Heart right ventricle (tissue), 16 donors: ENCODE data around the gene RNF114. TPM values are rescaled to one million over a fixed set of nuclear protein-coding genes. Genes with fewer than 3 reads are reported as not detected.

Source experiments
- ATAC-seq, 8 donors: fragments of 200-7000 bp; cut with Tn5 transposase; one replicate each; pipeline ENCODE4 v1.9.1; 2020; ENCODE audit warnings: mild to moderate bottlenecking in 8 of 8, moderate library complexity in 8 of 8, moderate number of reproducible peaks in 1 of 8
- DNase-seq, 2 donors: peaks; one replicate each; pipeline ENCODE4 v3.0.0-alpha.2; 2020
- H3K27ac ChIP-seq, 10 donors: fragments of 200-600 bp; sonication (generic) in 2 of 10; one replicate each; pipeline versions ENCODE4 v1.5.0 to v1.8.0; 2020 to 2022; ENCODE audit warnings: mild to moderate bottlenecking in 3 of 10
- H3K27me3 ChIP-seq, 7 donors: fragments of 200-600 bp; one replicate each; pipeline ENCODE4 v1.8.0; 2021 to 2022; ENCODE audit warnings: mild to moderate bottlenecking in 2 of 7
- H3K36me3 ChIP-seq, 9 donors: fragments of 200-600 bp; sonication (generic) in 1 of 9; one replicate each; pipeline versions ENCODE4 v1.5.0 to v1.8.0; 2020 to 2022; ENCODE audit warnings: mild to moderate bottlenecking in 2 of 9
- H3K4me1 ChIP-seq, 9 donors: fragments of 200-600 bp; sonication (generic) in 1 of 9; one replicate each; pipeline versions ENCODE4 v1.5.0 to v1.8.0; 2020 to 2022; ENCODE audit warnings: mild to moderate bottlenecking in 4 of 9
- H3K4me3 ChIP-seq, 10 donors: fragments of 200-600 bp; sonication (generic) in 2 of 10; one replicate each; pipeline versions ENCODE4 v1.5.0 to v1.8.0; 2020 to 2022; ENCODE audit warnings: mild to moderate bottlenecking in 7 of 10, moderate library complexity in 2 of 10
- H3K9me3 ChIP-seq, 11 donors: fragments of 200-600 bp in 10 of 11; sonication (generic) in 2 of 11; one replicate each; pipeline versions ENCODE4 v1.5.0 to v1.8.0; 2013 to 2022; ENCODE audit warnings: mild to moderate bottlenecking in 2 of 11, control low read depth in 1 of 11, moderate library complexity in 1 of 11
- CTCF ChIP-seq, 9 donors: fragments of 200-600 bp; sonication (generic) in 2 of 9; IDR thresholded peaks; one replicate each; pipeline versions ENCODE4 v1.5.0 to v1.8.0; 2021 to 2022; ENCODE audit warnings: antibody characterized with exemption in 9 of 9, mild to moderate bottlenecking in 5 of 9, moderate library complexity in 1 of 9
- WGBS, 2 donors: extraction: QIAGEN DNeasy Blood & Tissue Kit; methylation state at CpG; one replicate each; pipeline ENCODE4 v1.1.7; 2013; ENCODE audit warnings: inconsistent platforms in 1 of 2; 5-methylcytosine and 5-hydroxymethylcytosine counted together
- intact Hi-C, 10 donors: fragments of 100-400 bp; cut with DNase I; formaldehyde crosslinking; loops; one replicate each; pipeline versions ENCODE4 v1.11.1 to v1.14.2; 2022
- polyA plus RNA-seq, 2 donors: library from polyadenylated mRNA; stranded (reverse); fragments of 200-250 nt; gene quantifications; one replicate each; pipeline ENCODE4 v1.2.3, GENCODE V29; 2013
- total RNA-seq, 10 donors: library from RNA; stranded (reverse); fragmentation: NEBNext Ultra II Directional in 3 of 10; extraction: Animal tissue kit (Norgen Biotek cat#: 25700) in 3 of 10; gene quantifications; one replicate each; pipeline versions ENCODE4 v1.2.1 to v1.2.4, GENCODE V29; 2021 to 2023
- donor health status: Arrhythmogenic right ventricular cardiomyopathy.
- donor health status: ischemic (EF 13 %, LVEDD 7.1; RV severe dilation, severe dysfunction).
- donor health status: healthy with polysubstance abuse.
- donor health status: DM: no; HTN: yes; CAD: no.
- donor health status: DM: no; HTN: no; CAD: no.
- donor health status: ischemic (EF 25% LVEDD 6.9; RV normal size, moderate dysfunction).
- donor health status: ischemic (EF 25% LVEDD 5.7; RV mildly dilated, moderate dysfunction).
- donor health status: healthy.
- donor health status: DM: yes; HTN: yes; CAD: no.
- donor health status: Ischemic cardiomyopathy.
- donor health status: ischemic (EF 35%, LVEDD 5.7; RV mildly dilated, moderate dysfunction).
- donor health status: nonischemic (EF 11% LVEDD 7.7; RV severe dilation, severe dysfunction).
- donor health status: DM: yes; HTN: yes; CAD: no.
- donor health status: PGD.
- donor health status: ischemic (EF 29% LVEDD 5.4; RV normal size, mild dysfunction).
- donor health status: nonischemic (EF 23%, LVEDD 6.1; RV moderate dilation, normal function).

Gene RNF114
- total and polyA plus RNA-seq, 12 donors = 41.5 to 60.3 (median 50.6) TPM

GRCh38 chr20:50001784-50002311 is 65.7 kb downstream of the RNF114 start:
- WGBS, 2 donors = 90 to 94% methylated on average over 9 of the region's 9 CpGs
- DNase-seq = no peak
- no peaks in the 10 kb centered on the region for H3K36me3 ChIP-seq
- no peak overlapping the region for H3K4me3 ChIP-seq
- H3K27me3 ChIP-seq = no peaks in the 10 kb centered on the region
- no peak for TF ChIP-seq CTCF (IDR thresholded peaks at IDR 0.05)
- H3K4me1 ChIP-seq = peaks cover 0 to 53% (median 34%) of the 10 kb centered on the region in 9 donors
- H3K27ac ChIP-seq = no peak overlapping the region
- H3K9me3 ChIP-seq = no peaks in the 10 kb centered on the region
- no peak for ATAC-seq
- intact Hi-C loops = no loop called here

- H3K9me3 ChIP-seq = no peaks in the 10 kb centered on the region
- H3K4me1 ChIP-seq = peaks cover 0 to 55% (median 34%) of the 10 kb centered on the region in 9 donors
- H3K36me3 ChIP-seq = no peaks in the 10 kb centered on the region
- H3K27ac ChIP-seq = peak overlapping the region in 2 of 10 donors; percentile 48 to 69
- peak; percentile 45 to 84 (median 75) for ATAC-seq
- intact Hi-C loops = no loop called here
- no peak for DNase-seq
- no peak overlapping the region for H3K4me3 ChIP-seq
- 53 to 61% methylated on average over 4 of the region's 4 CpGs for WGBS, 2 donors
- TF ChIP-seq CTCF (IDR thresholded peaks at IDR 0.05) = no peak
- no peaks in the 10 kb centered on the region for H3K27me3 ChIP-seq
Measured at GRCh38 chr20:50003253-50003656, 67.1 kb downstream of the RNF114 start.

Other genes starting within 250 kb of the RNF114 start
- 10 to 100 TPM; 24.4 to 61.6 (median 34.3) TPM for gene B4GALT5, start 222.5 kb upstream of the RNF114 start, total RNA-seq
- 10 to 100 TPM in 1 of 2 donors, 1 to 10 TPM in 1; 7.4 to 12.5 TPM for gene B4GALT5, start 222.5 kb upstream of the RNF114 start, polyA plus RNA-seq
- gene SLC9A8, start 123.6 kb upstream of the RNF114 start, total RNA-seq = 1 to 10 TPM; 5.5 to 8.7 (median 6.9) TPM
- gene SLC9A8, start 123.6 kb upstream of the RNF114 start, polyA plus RNA-seq = 1 to 10 TPM; 3.3 to 7.4 TPM
- gene SPATA2, start 20.9 kb upstream of the RNF114 start, total RNA-seq = 10 to 100 TPM in 1 of 10 donors, 1 to 10 TPM in 9; 5.2 to 11.8 (median 6.7) TPM
- gene SPATA2, start 20.9 kb upstream of the RNF114 start, polyA plus RNA-seq = 1 to 10 TPM; 4.8 to 5.0 TPM
- gene SNAI1, start 46.6 kb downstream of the RNF114 start, total RNA-seq = 1 to 10 TPM in 8 of 10 donors, under 1 TPM in 2; 0.59 to 7.6 (median 2.8) TPM
- gene SNAI1, start 46.6 kb downstream of the RNF114 start, polyA plus RNA-seq = 1 to 10 TPM; 1.8 to 3.2 TPM
- 100 to 1,000 TPM in 2 of 10 donors, 10 to 100 TPM in 8; 72.6 to 113 (median 90.2) TPM for gene UBE2V1, start 176.8 kb downstream of the RNF114 start, total RNA-seq
- gene UBE2V1, start 176.8 kb downstream of the RNF114 start, polyA plus RNA-seq = 10 to 100 TPM; 61.9 to 80.0 TPM
- gene PEDS1, start 217.3 kb downstream of the RNF114 start, total RNA-seq = 10 to 100 TPM; 12.2 to 36.2 (median 19.4) TPM
- gene PEDS1, start 217.3 kb downstream of the RNF114 start, polyA plus RNA-seq = 10 to 100 TPM; 31.1 to 40.2 TPM